Measurements from ENCODE around the gene CENPM.

GRCh38 chr22:41936894-41937169 lies 10.1 kb downstream of the CENPM start:
- TF ChIP-seq, protein P1, sequence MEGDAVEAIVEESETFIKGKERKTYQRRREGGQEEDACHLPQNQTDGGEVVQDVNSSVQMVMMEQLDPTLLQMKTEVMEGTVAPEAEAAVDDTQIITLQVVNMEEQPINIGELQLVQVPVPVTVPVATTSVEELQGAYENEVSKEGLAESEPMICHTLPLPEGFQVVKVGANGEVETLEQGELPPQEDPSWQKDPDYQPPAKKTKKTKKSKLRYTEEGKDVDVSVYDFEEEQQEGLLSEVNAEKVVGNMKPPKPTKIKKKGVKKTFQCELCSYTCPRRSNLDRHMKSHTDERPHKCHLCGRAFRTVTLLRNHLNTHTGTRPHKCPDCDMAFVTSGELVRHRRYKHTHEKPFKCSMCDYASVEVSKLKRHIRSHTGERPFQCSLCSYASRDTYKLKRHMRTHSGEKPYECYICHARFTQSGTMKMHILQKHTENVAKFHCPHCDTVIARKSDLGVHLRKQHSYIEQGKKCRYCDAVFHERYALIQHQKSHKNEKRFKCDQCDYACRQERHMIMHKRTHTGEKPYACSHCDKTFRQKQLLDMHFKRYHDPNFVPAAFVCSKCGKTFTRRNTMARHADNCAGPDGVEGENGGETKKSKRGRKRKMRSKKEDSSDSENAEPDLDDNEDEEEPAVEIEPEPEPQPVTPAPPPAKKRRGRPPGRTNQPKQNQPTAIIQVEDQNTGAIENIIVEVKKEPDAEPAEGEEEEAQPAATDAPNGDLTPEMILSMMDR (IDR thresholded peaks at IDR 0.05): no peak
- no peak for TF ChIP-seq ZFX (IDR thresholded peaks at IDR 0.05; ENCODE audit: borderline replicate concordance)

Data from 22Rv1 (cell line).